Endodermal cell (in vitro differentiated cells): ENCODE measurements around the gene TBK1. TPM values are rescaled to one million over a fixed set of nuclear protein-coding genes. Genes with fewer than 3 reads are reported as not detected.
A peak's percentile ranks its signal among the peaks of the same experiment; 100 is the strongest.

Experiments used
- DNase-seq: peaks from one replicate; pipeline ENCODE4 v3.0.0-alpha.2; 2017
- H3K27ac ChIP-seq: 2 replicates; pipeline ENCODE4 v1.5.1; 2013; ENCODE audit warnings: mild to moderate bottlenecking, low read depth, low read length, moderate library complexity
- H3K27me3 ChIP-seq: 2 replicates; pipeline ENCODE4 v1.6.1; 2013; ENCODE audit warnings: mild to moderate bottlenecking, low read length, moderate library complexity; ENCODE audit not compliant: insufficient read depth, control insufficient read depth, poor library complexity, severe bottlenecking
- H3K36me3 ChIP-seq: 2 replicates; pipeline ENCODE4 v1.7.0; 2013; ENCODE audit warnings: mild to moderate bottlenecking, low read length, moderate library complexity; ENCODE audit not compliant: control insufficient read depth, insufficient read depth
- H3K4me1 ChIP-seq: one replicate; pipeline ENCODE4 v1.7.0; 2013; ENCODE audit warnings: low read length; ENCODE audit not compliant: control insufficient read depth, insufficient read depth
- H3K4me3 ChIP-seq: 2 replicates; pipeline ENCODE4 v1.5.1; 2013; ENCODE audit warnings: mild to moderate bottlenecking, low read length, moderate library complexity
- H3K9ac ChIP-seq: 2 replicates; pipeline ENCODE4 v1.6.1; 2013; ENCODE audit warnings: mild to moderate bottlenecking, low read length, moderate library complexity; ENCODE audit not compliant: poor library complexity, severe bottlenecking; ENCODE audit errors: extremely low read depth
- H3K9me3 ChIP-seq: 2 replicates; pipeline ENCODE4 v1.6.1; 2013; ENCODE audit warnings: mild to moderate bottlenecking, low read length, moderate library complexity; ENCODE audit not compliant: control insufficient read depth
- H3K27ac Mint-ChIP-seq: 2 replicates; pipeline ENCODE4 v1.8.0; 2020; ENCODE audit warnings: mixed read lengths
- H3K27me3 Mint-ChIP-seq: 2 replicates; pipeline ENCODE4 v1.8.0; 2021; ENCODE audit warnings: mild to moderate bottlenecking, mixed read lengths; ENCODE audit not compliant: insufficient read depth
- H3K36me3 Mint-ChIP-seq: 2 replicates; pipeline ENCODE4 v1.8.0; 2020; ENCODE audit warnings: low read depth, mixed read lengths
- H3K4me1 Mint-ChIP-seq: 2 replicates; pipeline ENCODE4 v1.8.0; 2020; ENCODE audit warnings: mixed read lengths
- H3K4me3 Mint-ChIP-seq: 2 replicates; pipeline ENCODE4 v1.8.0; 2020; ENCODE audit warnings: mild to moderate bottlenecking, moderate library complexity, mixed read lengths
- H3K9me3 Mint-ChIP-seq: 2 replicates; pipeline ENCODE4 v1.8.0; 2020; ENCODE audit warnings: mild to moderate bottlenecking, mixed read lengths
- WGBS, 2 experiments: methylation state at CpG; one replicate each; pipeline versions ENCODE4 v1.1.5 to v1.1.7; 2013; ENCODE audit warnings: missing lambda C conversion rate in 2 of 2, mixed read lengths in 1 of 2; ENCODE audit not compliant: insufficient coverage in 1 of 2, insufficient read length in 1 of 2; 5-methylcytosine and 5-hydroxymethylcytosine counted together
- total RNA-seq, 2 donors: library from RNA; stranded (reverse); fragmentation: NEBNext Ultra II Directional in 1 of 2; extraction: Animal tissue kit (Norgen Biotek cat#: 25700) in 1 of 2; gene quantifications; 2 replicates in 1 of 2; 3 replicates in 1 of 2; pipeline ENCODE4 v1.2.1, GENCODE V29; 2021
- TF ChIP-seq, protein P1 (sequence below): fragments of 200-600 bp; sonication (generic); conservative IDR thresholded peaks from 2 replicates; pipeline ENCODE4 v1.5.0; 2021; ENCODE audit warnings: antibody characterized with exemption, mild to moderate bottlenecking

The TBK1 gene
- total RNA-seq, 2 donors from 2014 or later = 23.9 to 25.1 TPM

DNA sequence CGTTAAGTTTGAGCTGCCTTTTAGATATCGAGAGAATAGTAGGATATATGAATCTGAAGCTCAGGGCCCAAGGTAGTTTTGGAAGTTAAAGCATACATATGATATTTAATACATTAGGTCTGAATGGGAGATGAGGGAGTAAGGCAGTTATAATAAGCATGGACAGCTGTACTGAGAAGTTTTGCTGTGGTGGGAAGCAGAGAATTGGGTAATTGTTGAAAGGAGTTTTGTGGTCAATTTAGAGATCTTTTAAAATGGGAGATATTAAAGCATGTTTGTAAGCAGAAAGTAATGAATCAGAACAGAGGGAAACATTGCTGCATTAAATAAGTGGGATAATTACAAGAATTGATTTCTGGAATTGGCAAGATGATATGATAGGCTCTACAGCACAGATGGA is 21.3 kb downstream of the TBK1 start:
- Histone ChIP-seq H3K4me3 (no peak overlapping the region), H3K27ac (no peak overlapping the region), H3K4me1 (no peaks in the 10 kb centered on the region), H3K27me3 (no peaks in the 10 kb centered on the region), H3K36me3 (peaks cover 81% of the 10 kb centered on the region), H3K9me3 (peaks cover 27% of the 10 kb centered on the region), H3K9ac (no peak overlapping the region)
- peaks cover 79% of the 10 kb centered on the region for H3K36me3 Mint-ChIP-seq
- no peaks in the 10 kb centered on the region for H3K4me1 Mint-ChIP-seq
- no peak for DNase-seq
- no peaks in the 10 kb centered on the region for H3K27me3 Mint-ChIP-seq
- no peak overlapping the region for H3K4me3 Mint-ChIP-seq
- WGBS, 2 experiments = 91 to 100% methylated on average over 2 of the region's 2 CpGs
- TF ChIP-seq, protein P1, sequence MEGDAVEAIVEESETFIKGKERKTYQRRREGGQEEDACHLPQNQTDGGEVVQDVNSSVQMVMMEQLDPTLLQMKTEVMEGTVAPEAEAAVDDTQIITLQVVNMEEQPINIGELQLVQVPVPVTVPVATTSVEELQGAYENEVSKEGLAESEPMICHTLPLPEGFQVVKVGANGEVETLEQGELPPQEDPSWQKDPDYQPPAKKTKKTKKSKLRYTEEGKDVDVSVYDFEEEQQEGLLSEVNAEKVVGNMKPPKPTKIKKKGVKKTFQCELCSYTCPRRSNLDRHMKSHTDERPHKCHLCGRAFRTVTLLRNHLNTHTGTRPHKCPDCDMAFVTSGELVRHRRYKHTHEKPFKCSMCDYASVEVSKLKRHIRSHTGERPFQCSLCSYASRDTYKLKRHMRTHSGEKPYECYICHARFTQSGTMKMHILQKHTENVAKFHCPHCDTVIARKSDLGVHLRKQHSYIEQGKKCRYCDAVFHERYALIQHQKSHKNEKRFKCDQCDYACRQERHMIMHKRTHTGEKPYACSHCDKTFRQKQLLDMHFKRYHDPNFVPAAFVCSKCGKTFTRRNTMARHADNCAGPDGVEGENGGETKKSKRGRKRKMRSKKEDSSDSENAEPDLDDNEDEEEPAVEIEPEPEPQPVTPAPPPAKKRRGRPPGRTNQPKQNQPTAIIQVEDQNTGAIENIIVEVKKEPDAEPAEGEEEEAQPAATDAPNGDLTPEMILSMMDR = no peak
- no peak overlapping the region for H3K27ac Mint-ChIP-seq
- peaks cover 30% of the 10 kb centered on the region for H3K9me3 Mint-ChIP-seq

DNA sequence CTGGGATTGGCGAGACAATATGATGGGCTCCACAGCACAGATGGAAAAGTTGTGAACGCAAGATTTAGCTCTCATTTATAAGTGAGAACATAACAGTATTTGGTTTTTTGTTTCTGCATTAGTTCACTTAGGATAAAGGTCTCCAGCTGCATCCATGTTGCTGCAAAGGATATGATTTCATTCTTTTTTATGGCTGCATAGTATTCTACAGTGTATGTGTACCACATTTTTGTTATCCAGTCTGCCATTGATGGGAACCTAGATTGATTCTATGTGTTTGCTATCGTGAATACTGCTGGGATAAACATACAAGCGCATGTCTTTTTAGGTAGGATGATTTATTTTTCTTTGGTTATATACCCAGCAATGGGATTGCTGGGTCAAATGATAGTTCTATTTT is 23.6 kb downstream of the TBK1 start:
- Mint-ChIP-seq H3K4me3 (no peak overlapping the region), H3K36me3 (peaks cover 64% of the 10 kb centered on the region), H3K27me3 (no peaks in the 10 kb centered on the region), H3K9me3 (peaks cover 30% of the 10 kb centered on the region), H3K4me1 (no peaks in the 10 kb centered on the region), H3K27ac (no peak overlapping the region)
- no peak overlapping the region for H3K27ac ChIP-seq
- H3K9ac ChIP-seq = no peak overlapping the region
- 93 to 97% methylated on average over 3 to 4 of the region's 4 CpGs for WGBS, 2 experiments
- peaks cover 85% of the 10 kb centered on the region for H3K36me3 ChIP-seq
- H3K4me1 ChIP-seq = no peaks in the 10 kb centered on the region
- H3K9me3 ChIP-seq = peaks cover 27% of the 10 kb centered on the region
- DNase-seq = no peak
- no peaks in the 10 kb centered on the region for H3K27me3 ChIP-seq
- no peak overlapping the region for H3K4me3 ChIP-seq
- TF ChIP-seq, protein P1 = no peak

DNA sequence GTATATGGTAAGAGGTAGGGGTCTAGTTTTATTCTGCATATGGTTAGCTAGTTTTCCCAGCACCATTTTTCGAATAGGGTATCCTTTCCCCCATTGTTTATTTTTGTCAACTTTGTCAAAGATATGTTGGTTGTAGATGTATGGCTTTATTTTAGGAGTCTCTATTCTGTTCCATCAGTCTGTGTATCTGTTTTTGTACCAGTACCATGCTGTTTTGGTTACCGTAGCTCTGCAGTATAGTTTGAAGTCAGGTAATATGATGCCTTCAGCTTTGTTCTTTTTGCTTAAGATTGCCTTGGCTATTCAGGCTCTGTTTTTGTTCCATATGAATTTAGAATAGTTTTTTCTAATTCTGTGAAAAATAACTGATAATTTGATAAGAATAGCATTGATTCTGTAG is 24.9 kb downstream of the TBK1 start:
- H3K9me3 ChIP-seq = peaks cover 27% of the 10 kb centered on the region
- H3K4me3 ChIP-seq = peak overlapping the region; percentile 17
- H3K36me3 ChIP-seq = peaks cover 86% of the 10 kb centered on the region
- Mint-ChIP-seq H3K36me3 (peaks cover 57% of the 10 kb centered on the region), H3K27ac (no peak overlapping the region), H3K27me3 (no peaks in the 10 kb centered on the region), H3K9me3 (peaks cover 30% of the 10 kb centered on the region), H3K4me3 (no peak overlapping the region), H3K4me1 (no peaks in the 10 kb centered on the region)
- DNase-seq = no peak
- no peak overlapping the region for H3K27ac ChIP-seq
- H3K27me3 ChIP-seq = no peaks in the 10 kb centered on the region
- TF ChIP-seq, protein P1 = no peak
- no peaks in the 10 kb centered on the region for H3K4me1 ChIP-seq
- 95% methylated on average over 2 of the region's 2 CpGs; no CpG with 5 or more reads in 1 of the 2 experiments for WGBS, 2 experiments
- H3K9ac ChIP-seq = no peak overlapping the region
